Uterus (tissue), 2 donors: ENCODE data around the gene TLE1.

ENCODE experiments used
- POLR2A ChIP-seq, 2 donors: fragments of 450-650 bp; IDR thresholded peaks; one replicate each; pipeline ENCODE4 v1.6.1; 2016; ENCODE audit warnings: antibody characterized with exemption in 2 of 2, mild to moderate bottlenecking in 1 of 2, moderate library complexity in 1 of 2
- TF ChIP-seq, protein P1 (sequence below), 4 experiments: fragments of 200-600 bp in 2 of 4; fragments of 450-650 bp in 2 of 4; sonication (generic) in 2 of 4; IDR thresholded peaks; one replicate each; pipeline ENCODE4 v1.5.1; 2016 to 2019; ENCODE audit warnings: antibody characterized with exemption in 4 of 4, mild to moderate bottlenecking in 2 of 4, moderate library complexity in 1 of 4

DNA sequence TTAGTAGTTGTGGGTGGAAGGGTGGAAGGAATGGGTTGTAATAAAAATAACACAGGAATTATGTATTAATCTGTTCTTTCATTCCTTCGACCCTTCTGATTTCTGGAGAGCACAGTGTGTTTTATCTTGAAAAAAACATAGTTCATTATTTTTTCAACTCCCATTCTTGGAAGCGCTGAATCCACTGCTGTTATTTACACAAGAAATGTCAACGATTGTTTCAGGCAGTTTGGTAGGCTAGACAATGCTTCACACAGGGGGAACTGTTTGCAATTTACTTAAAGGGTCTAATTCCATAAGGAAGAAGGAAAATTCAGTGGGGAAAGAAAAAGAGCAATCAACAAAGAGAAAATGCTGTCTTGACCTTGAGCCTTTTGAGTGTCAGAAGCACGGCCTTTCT is 142.9 kb downstream of the TLE1 start:
- TF ChIP-seq, protein P1, sequence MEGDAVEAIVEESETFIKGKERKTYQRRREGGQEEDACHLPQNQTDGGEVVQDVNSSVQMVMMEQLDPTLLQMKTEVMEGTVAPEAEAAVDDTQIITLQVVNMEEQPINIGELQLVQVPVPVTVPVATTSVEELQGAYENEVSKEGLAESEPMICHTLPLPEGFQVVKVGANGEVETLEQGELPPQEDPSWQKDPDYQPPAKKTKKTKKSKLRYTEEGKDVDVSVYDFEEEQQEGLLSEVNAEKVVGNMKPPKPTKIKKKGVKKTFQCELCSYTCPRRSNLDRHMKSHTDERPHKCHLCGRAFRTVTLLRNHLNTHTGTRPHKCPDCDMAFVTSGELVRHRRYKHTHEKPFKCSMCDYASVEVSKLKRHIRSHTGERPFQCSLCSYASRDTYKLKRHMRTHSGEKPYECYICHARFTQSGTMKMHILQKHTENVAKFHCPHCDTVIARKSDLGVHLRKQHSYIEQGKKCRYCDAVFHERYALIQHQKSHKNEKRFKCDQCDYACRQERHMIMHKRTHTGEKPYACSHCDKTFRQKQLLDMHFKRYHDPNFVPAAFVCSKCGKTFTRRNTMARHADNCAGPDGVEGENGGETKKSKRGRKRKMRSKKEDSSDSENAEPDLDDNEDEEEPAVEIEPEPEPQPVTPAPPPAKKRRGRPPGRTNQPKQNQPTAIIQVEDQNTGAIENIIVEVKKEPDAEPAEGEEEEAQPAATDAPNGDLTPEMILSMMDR (IDR thresholded peaks at IDR 0.05), result no peak
- no peak for TF ChIP-seq POLR2A (IDR thresholded peaks at IDR 0.05)
